Left lung (tissue), 10 donors: ENCODE results near the gene HMCN1. TPM values are rescaled to one million over a fixed set of nuclear protein-coding genes. Genes with fewer than 3 reads are reported as not detected.
"Not testable (repeated sequence)": the region's sequence is repeated elsewhere in the genome, so short reads cannot be mapped to it uniquely, and the experiment has no call there.

Source experiments
- ATAC-seq: fragments of 200-7000 bp; cut with Tn5 transposase; one replicate; pipeline ENCODE4 v1.9.1; 2020; ENCODE audit warnings: moderate library complexity
- DNase-seq, 4 donors: peaks; one replicate each; pipeline ENCODE4 v3.0.0-alpha.2; 2013 to 2020
- H3K27ac ChIP-seq, 2 donors: fragments of 200-600 bp; sonication (generic) in 1 of 2; one replicate each; pipeline versions ENCODE4 v1.5.0 to v1.8.0; 2020 to 2021
- H3K27me3 ChIP-seq, 2 donors: fragments of 200-600 bp; sonication (generic) in 1 of 2; one replicate each; pipeline versions ENCODE4 v1.5.0 to v1.8.0; 2020 to 2021
- H3K36me3 ChIP-seq, 2 donors: fragments of 200-600 bp; sonication (generic) in 1 of 2; one replicate each; pipeline versions ENCODE4 v1.5.0 to v1.8.0; 2020 to 2021
- H3K4me1 ChIP-seq, 2 donors: fragments of 200-600 bp; one replicate each; pipeline ENCODE4 v1.8.0; 2021
- H3K4me3 ChIP-seq, 2 donors: fragments of 200-600 bp; sonication (generic) in 1 of 2; one replicate each; pipeline versions ENCODE4 v1.5.0 to v1.8.0; 2020 to 2021; ENCODE audit warnings: mild to moderate bottlenecking in 1 of 2
- H3K9me3 ChIP-seq, 2 donors: fragments of 200-600 bp; sonication (generic) in 1 of 2; one replicate each; pipeline versions ENCODE4 v1.5.0 to v1.8.0; 2020 to 2021
- CTCF ChIP-seq, 2 donors: fragments of 200-600 bp; sonication (generic) in 1 of 2; IDR thresholded peaks; one replicate each; pipeline versions ENCODE4 v1.5.0 to v1.8.0; 2021; ENCODE audit warnings: antibody characterized with exemption in 2 of 2
- intact Hi-C, 2 donors: fragments of 100-400 bp; cut with DNase I; formaldehyde crosslinking; loops; one replicate each; pipeline versions ENCODE4 v1.11.2 to v1.14.2; 2022
- polyA plus RNA-seq, 6 donors: library from polyadenylated mRNA; unstranded; fragments of 120-200 nt; gene quantifications; one replicate each; pipeline ENCODE4 v1.2.1, GENCODE V29; 2013; ENCODE audit not compliant: insufficient read length in 6 of 6
- total RNA-seq, 2 donors: library from RNA; stranded (reverse); fragmentation: NEBNext Ultra II Directional; extraction: Animal tissue kit (Norgen Biotek cat#: 25700); gene quantifications; one replicate each; pipeline ENCODE4 v1.2.1, GENCODE V29; 2021
- donor health status: DM: no; HTN: yes; CAD: no.
- donor health status: DM: no; HTN: no; CAD: no.

HMCN1 gene
- total and polyA plus RNA-seq, 8 donors = 24.0 to 91.0 (median 48.7) TPM

- intact Hi-C loops = no loop called here
- Histone ChIP-seq H3K27ac (no peak overlapping the region), H3K4me3 (no peak overlapping the region), H3K4me1 (peaks cover 0 to 2% of the 10 kb centered on the region in 2 donors), H3K9me3 (no peaks in the 10 kb centered on the region), H3K27me3 (no peaks in the 10 kb centered on the region), H3K36me3 (no peaks in the 10 kb centered on the region)
- ATAC-seq = no peak
- TF ChIP-seq CTCF (IDR thresholded peaks at IDR 0.05) = no peak
- no peak for DNase-seq
Observed at GRCh38 chr1:185787238-185787637, 53.0 kb downstream of the HMCN1 start.

GRCh38 chr1:185788386-185788785 is 54.2 kb downstream of the HMCN1 start:
- Histone ChIP-seq H3K27ac (no peak overlapping the region), H3K27me3 (no peaks in the 10 kb centered on the region), H3K36me3 (no peaks in the 10 kb centered on the region), H3K9me3 (no peaks in the 10 kb centered on the region), H3K4me1 (peaks cover 0 to 2% of the 10 kb centered on the region in 2 donors), H3K4me3 (no peak overlapping the region)
- intact Hi-C loops = no loop called here
- ATAC-seq (no peak), DNase-seq (no peak)
- TF ChIP-seq CTCF (IDR thresholded peaks at IDR 0.05) = no peak

GRCh38 chr1:185789501-185790193 is 55.5 kb downstream of the HMCN1 start:
- intact Hi-C loops = no loop called here
- DNase-seq = no peak
- no peaks in the 10 kb centered on the region for H3K4me1 ChIP-seq
- H3K27me3 ChIP-seq = no peaks in the 10 kb centered on the region
- no peaks in the 10 kb centered on the region for H3K9me3 ChIP-seq
- peak; percentile 16 for ATAC-seq
- no peaks in the 10 kb centered on the region for H3K36me3 ChIP-seq
- H3K27ac ChIP-seq = peak overlapping the region in 1 of 2 donors; percentile 16
- TF ChIP-seq CTCF (IDR thresholded peaks at IDR 0.05) = no peak
- H3K4me3 ChIP-seq = no peak overlapping the region

GRCh38 chr1:185790194-185790735 is 56.1 kb downstream of the HMCN1 start:
- no peak overlapping the region for H3K4me3 ChIP-seq
- ATAC-seq (peak; percentile 41), DNase-seq (peak in 1 of 4 donors; percentile 36)
- H3K9me3 ChIP-seq = no peaks in the 10 kb centered on the region
- H3K36me3 ChIP-seq = no peaks in the 10 kb centered on the region
- H3K27me3 ChIP-seq = no peaks in the 10 kb centered on the region
- H3K27ac ChIP-seq = no peak overlapping the region
- no peak for TF ChIP-seq CTCF (IDR thresholded peaks at IDR 0.05)
- H3K4me1 ChIP-seq = no peaks in the 10 kb centered on the region
- intact Hi-C loops = no loop called here

- intact Hi-C loops = no loop called here
- H3K27ac ChIP-seq = no peak overlapping the region
- H3K36me3 ChIP-seq = no peaks in the 10 kb centered on the region
- H3K4me3 ChIP-seq = no peak overlapping the region
- ATAC-seq (no peak), DNase-seq (no peak)
- no peak for TF ChIP-seq CTCF (IDR thresholded peaks at IDR 0.05)
- H3K4me1 ChIP-seq = no peaks in the 10 kb centered on the region
- no peaks in the 10 kb centered on the region for H3K9me3 ChIP-seq
- H3K27me3 ChIP-seq = no peaks in the 10 kb centered on the region
Observed at GRCh38 chr1:185792040-185792439, 57.8 kb downstream of the HMCN1 start.

GRCh38 chr1:185794495-185794894 is 60.3 kb downstream of the HMCN1 start:
- intact Hi-C loops, H3K4me1 ChIP-seq, H3K27me3 ChIP-seq, H3K36me3 ChIP-seq, DNase-seq, H3K27ac ChIP-seq, H3K4me3 ChIP-seq, ATAC-seq: not testable (repeated sequence)
- peaks cover 0 to 20% of the 10 kb centered on the region in 2 donors for H3K9me3 ChIP-seq
